Endometrial microvascular endothelial cells (primary cell): Measurements from ENCODE around the gene ALDH5A1. TPM values are rescaled to one million over a fixed set of nuclear protein-coding genes. Genes with fewer than 3 reads are reported as not detected.
"Not testable (repeated sequence)": the region's sequence is repeated elsewhere in the genome, so short reads cannot be mapped to it uniquely, and the experiment has no call there.

Experiments
- in situ Hi-C: cut with HindIII; loops from 2 replicates; pipeline ENCODE4 v1.10.0; 2017; ENCODE audit warnings: low sequenced_read_pairs, low pct_unique_long_range_greater_than_20kb; ENCODE audit errors: inconsistent ontology term
- total RNA-seq: library from RNA; depleted of rRNA; stranded (reverse); fragments of >200 nt; gene quantifications from one replicate; pipeline ENCODE4 v1.2.3, GENCODE V29; 2015; ENCODE audit errors: inconsistent ontology term

Gene ALDH5A1
- total RNA-seq, 1 donor from 2014 or later: 0.84 TPM

DNA sequence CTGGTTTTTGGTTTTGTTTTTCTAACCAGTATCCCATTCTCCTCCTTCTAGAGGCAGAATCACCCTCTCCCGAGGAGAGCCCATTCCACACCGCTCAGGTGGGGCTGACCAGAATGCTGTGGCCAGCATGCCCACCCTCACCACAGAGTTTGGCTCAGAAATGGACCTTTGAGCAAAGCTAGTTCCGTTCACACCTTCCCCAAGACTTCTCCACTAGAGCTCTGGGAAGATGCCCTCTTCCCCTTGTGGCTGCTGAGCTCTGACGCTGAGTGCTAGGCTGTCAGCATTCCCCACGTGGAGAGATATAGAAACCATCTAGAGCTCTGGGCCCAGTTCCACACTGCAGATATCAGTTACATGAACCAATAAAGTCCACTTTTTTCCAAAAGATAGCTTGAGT lies 13.3 kb upstream of the ALDH5A1 start:
- in situ Hi-C loops: no loop called here

GRCh38 chr6:24484657-24485323 lies 10.0 kb upstream of the ALDH5A1 start:
- in situ Hi-C loops: no loop called here

DNA sequence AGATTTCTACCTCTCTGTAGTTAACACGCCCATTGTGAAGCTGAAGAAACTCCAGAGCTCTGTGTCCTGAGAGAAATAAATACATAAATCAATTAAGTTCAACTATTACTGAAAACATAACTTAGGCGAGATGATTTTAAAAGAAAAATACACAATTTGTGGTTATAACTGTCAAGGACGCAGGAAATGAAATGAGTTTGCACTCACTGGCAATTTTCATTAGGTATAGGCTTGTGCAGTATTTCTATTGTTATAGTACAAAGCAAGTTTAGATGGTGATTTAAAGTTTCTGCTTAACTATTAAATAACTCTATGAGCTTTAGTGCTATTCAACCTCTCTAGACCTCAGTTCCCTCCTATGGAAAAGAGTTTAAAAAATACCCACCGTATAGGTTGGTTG lies 8.7 kb upstream of the ALDH5A1 start:
- in situ Hi-C loops: no loop called here

DNA sequence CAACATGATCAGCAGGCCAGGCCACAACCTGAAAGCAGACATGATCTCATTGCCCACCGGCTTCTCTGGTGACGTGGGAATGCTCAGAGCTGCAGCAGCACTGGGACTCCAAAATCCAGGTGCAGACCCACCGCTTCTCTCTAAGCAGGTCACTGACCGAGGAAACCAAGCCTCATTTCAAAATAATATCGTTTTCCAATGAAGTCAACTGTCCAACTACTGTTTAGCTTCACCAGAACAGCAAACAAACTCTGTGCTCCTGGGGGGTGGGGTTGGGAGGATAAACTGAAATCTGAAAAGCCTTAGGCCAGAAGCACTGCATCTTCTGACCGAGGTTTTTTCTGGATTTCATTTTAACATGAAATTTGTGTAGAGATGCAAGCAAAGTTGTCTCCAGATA lies 5.3 kb upstream of the ALDH5A1 start, which contains the start of gene GPLD1:
Gene GPLD1 (minus strand): TSS at position 109 of the 400 bp plus-strand sequence. CDS start 67 bp downstream, at position 42.
- in situ Hi-C loops: no loop called here

DNA sequence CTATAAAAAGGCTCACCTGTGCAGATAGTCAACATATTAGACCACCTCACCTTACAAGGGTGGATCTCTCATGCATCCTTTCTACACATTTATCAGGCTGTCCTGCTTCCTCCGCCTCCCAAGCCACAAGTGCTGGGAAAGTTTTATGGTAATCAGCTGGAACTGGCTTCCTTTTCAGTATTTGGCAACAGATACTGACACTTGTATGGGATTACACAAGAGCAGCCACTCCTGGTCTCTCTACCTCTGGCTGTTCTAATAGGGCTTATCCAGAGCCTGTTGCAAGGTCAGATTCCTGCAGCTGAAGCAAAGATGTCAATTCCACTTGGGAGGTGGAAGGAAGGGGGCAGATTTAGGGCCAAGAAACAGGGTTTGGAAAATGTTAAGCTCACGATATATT lies 4.9 kb upstream of the ALDH5A1 start:
- in situ Hi-C loops: no loop called here

DNA sequence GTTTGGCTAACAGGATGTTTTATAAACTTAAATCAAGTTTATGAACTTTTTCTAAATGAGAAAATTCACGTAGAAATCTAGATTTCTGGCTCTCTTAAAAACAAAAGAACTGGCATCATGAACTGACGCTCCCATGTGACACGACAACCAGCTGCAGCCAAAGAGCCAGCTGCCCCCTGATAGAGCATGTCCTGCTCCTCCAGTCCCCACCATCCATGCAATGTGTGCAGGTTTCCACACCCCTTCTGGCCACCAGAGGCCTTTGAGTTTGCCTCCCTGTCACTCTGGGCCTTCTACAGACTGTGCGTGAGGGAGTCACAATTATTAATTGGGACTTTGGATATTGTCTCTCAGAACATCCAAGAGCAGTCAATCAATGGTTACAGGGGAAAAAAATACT lies 3.8 kb upstream of the ALDH5A1 start:
- in situ Hi-C loops: no loop called here

DNA sequence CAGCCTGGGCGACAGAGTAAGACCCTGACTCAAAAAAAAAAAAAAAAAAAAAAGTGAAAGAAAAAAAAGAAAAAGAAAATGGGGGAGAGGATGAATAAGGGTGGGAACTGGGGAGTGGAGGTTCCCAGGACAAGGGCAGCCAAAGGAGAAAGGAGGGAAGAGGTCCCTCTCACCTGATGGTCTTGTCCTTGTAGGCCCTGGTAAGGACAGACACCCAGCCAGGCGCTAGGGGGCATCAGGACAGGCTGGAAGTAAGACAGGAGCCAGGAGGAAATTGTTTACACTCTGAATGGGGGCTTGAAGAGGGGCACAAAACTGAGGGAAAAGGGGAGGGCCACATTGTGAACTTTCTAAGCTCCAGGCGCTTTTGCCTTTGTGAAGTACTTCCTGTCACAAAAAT lies 2.3 kb upstream of the ALDH5A1 start:
- in situ Hi-C loops: no loop called here

- in situ Hi-C loops: no loop called here
These were observed 586 bp upstream of the ALDH5A1 start for GRCh38 chr6:24493945-24494820.

GRCh38 chr6:24497254-24497970 lies 2.6 kb downstream of the ALDH5A1 start:
- in situ Hi-C loops: no loop called here

DNA sequence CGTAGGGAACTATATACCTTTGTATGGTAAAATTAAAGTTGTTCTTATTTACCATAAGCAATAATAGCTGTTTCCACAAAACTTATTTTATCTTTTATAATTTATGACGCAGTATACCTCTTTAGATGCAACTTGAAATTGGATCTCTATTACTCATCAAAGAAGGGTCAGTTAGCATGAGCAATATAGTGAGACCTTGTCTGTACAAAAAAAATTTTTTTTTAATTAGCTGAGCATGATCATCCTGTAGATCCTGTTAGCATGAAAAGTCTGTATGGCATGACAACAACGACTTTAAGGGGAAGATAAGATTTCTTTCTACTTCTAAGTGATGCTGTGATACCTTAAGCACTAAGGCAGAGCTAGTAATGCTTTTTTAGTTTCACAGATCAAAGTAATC lies 5.9 kb downstream of the ALDH5A1 start:
- in situ Hi-C loops: no loop called here

GRCh38 chr6:24501374-24501773 lies 6.6 kb downstream of the ALDH5A1 start:
- in situ Hi-C loops: no loop called here

GRCh38 chr6:24501914-24502313 lies 7.1 kb downstream of the ALDH5A1 start:
- in situ Hi-C loops: no loop called here

- in situ Hi-C loops: no loop called here
These were observed 9.5 kb downstream of the ALDH5A1 start for GRCh38 chr6:24504287-24504648.

GRCh38 chr6:24504649-24505586 lies 10.1 kb downstream of the ALDH5A1 start:
- in situ Hi-C loops: no loop called here

GRCh38 chr6:24506814-24507520 lies 12.2 kb downstream of the ALDH5A1 start:
- in situ Hi-C loops: no loop called here

- in situ Hi-C loops: not testable (repeated sequence)
These were observed 17.2 kb downstream of the ALDH5A1 start for GRCh38 chr6:24511976-24512375.

GRCh38 chr6:24513602-24514001 lies 18.8 kb downstream of the ALDH5A1 start:
- in situ Hi-C loops: no loop called here
